Sigmoid colon (tissue), 4 donors: ENCODE measurements around the gene TRABD2B.

ENCODE experiments used
- CTCF ChIP-seq, 4 experiments: fragments of 450-650 bp in 3 of 4; fragments of 200-600 bp in 1 of 4; IDR thresholded peaks; one replicate each; pipeline ENCODE4 v1.5.1; 2016 to 2019; ENCODE audit warnings: antibody characterized with exemption in 4 of 4, mild to moderate bottlenecking in 3 of 4, moderate library complexity in 2 of 4
- EP300 ChIP-seq, 4 donors: sonication (generic); formaldehyde crosslinking; IDR thresholded peaks; one replicate each; pipeline ENCODE4 v1.6.1; 2017; ENCODE audit warnings: antibody characterized with exemption in 4 of 4
- POLR2AphosphoS5 ChIP-seq, 4 donors: sonication (generic); formaldehyde crosslinking; IDR thresholded peaks; one replicate each; pipeline ENCODE4 v1.6.1; 2017; ENCODE audit warnings: antibody characterized with exemption in 4 of 4

GRCh38 chr1:47926461-47926999, 70.7 kb downstream of the TRABD2B start:
- TF ChIP-seq CTCF (IDR thresholded peaks at IDR 0.05) (no peak), POLR2AphosphoS5 (IDR thresholded peaks at IDR 0.05) (no peak), EP300 (IDR thresholded peaks at IDR 0.05) (no peak)
